CD4-positive, alpha-beta T cell (primary cell): Measurements from ENCODE around the gene KATNIP. TPM values are rescaled to one million over a fixed set of nuclear protein-coding genes. Genes with fewer than 3 reads are reported as not detected.

Source experiments
- ATAC-seq: fragments of 200-7000 bp; cut with Tn5 transposase; one replicate; pipeline ENCODE4 v1.10.0; 2022; ENCODE audit warnings: mild to moderate bottlenecking; ENCODE audit not compliant: poor library complexity
- CTCF ChIA-PET: fragments of 350-600 bp; sonication (Branson Sonifier 250); formaldehyde crosslinking; loops from one replicate; lab custom pipeline; 2021; ENCODE audit warnings: antibody characterized with exemption, inconsistent platforms; lab: Charles Lee
- POLR2A ChIA-PET: fragments of 350-600 bp; sonication (Branson Sonifier 250); formaldehyde crosslinking; loops from one replicate; lab custom pipeline; 2021; ENCODE audit warnings: antibody characterized with exemption, inconsistent platforms; lab: Charles Lee
- DNase-seq, 14 experiments: peaks; one replicate each; pipeline ENCODE4 v3.0.0-alpha.2; 2013 to 2020; ENCODE audit warnings: mixed read lengths in 2 of 14
- H3K27ac ChIP-seq, 2 donors: one replicate each; pipeline versions ENCODE4 v1.5.1 to v1.7.0; 2013; ENCODE audit warnings: low read length in 2 of 2, low read depth in 1 of 2, mild to moderate bottlenecking in 1 of 2
- H3K27me3 ChIP-seq, 2 experiments: 1 replicate in 1 of 2; 2 replicates in 1 of 2; pipeline versions ENCODE4 v1.6.1 to v1.7.0; 2013; ENCODE audit warnings: low read length in 2 of 2, control low read depth in 1 of 2, mild to moderate bottlenecking in 1 of 2, moderate library complexity in 1 of 2; ENCODE audit not compliant: insufficient read depth in 2 of 2, control insufficient read depth in 1 of 2
- H3K36me3 ChIP-seq: one replicate; pipeline ENCODE4 v1.6.1; 2013; ENCODE audit warnings: low read length, control low read depth; ENCODE audit not compliant: insufficient read depth
- H3K4me1 ChIP-seq: one replicate; pipeline ENCODE4 v1.6.1; 2013; ENCODE audit warnings: low read length, control low read depth; ENCODE audit not compliant: insufficient read depth
- H3K4me3 ChIP-seq: one replicate; pipeline ENCODE4 v1.5.1; 2013; ENCODE audit warnings: mild to moderate bottlenecking, low read length, moderate library complexity
- H3K9me3 ChIP-seq, 2 experiments: 1 replicate in 1 of 2; 2 replicates in 1 of 2; pipeline versions ENCODE4 v1.6.1 to v1.7.0; 2013; ENCODE audit warnings: low read length in 2 of 2, mild to moderate bottlenecking in 2 of 2, control low read depth in 1 of 2, moderate library complexity in 1 of 2; ENCODE audit not compliant: control insufficient read depth in 1 of 2, insufficient read depth in 1 of 2
- H3K27ac Mint-ChIP-seq: one replicate; pipeline ENCODE4 v1.8.0; 2020; ENCODE audit warnings: mixed read lengths
- H3K27me3 Mint-ChIP-seq: one replicate; pipeline ENCODE4 v1.8.0; 2021; ENCODE audit warnings: mixed read lengths
- H3K36me3 Mint-ChIP-seq: one replicate; pipeline ENCODE4 v1.8.0; 2021; ENCODE audit warnings: low read depth, mixed read lengths
- H3K4me1 Mint-ChIP-seq: one replicate; pipeline ENCODE4 v1.8.0; 2021; ENCODE audit warnings: low read depth, mixed read lengths
- H3K4me3 Mint-ChIP-seq: one replicate; pipeline ENCODE4 v1.8.0; 2020; ENCODE audit warnings: mild to moderate bottlenecking, mixed read lengths
- H3K9me3 Mint-ChIP-seq: one replicate; pipeline ENCODE4 v1.8.0; 2020; ENCODE audit warnings: mixed read lengths
- intact Hi-C, 2 experiments: fragments of 100-400 bp; cut with DNase I in 1 of 2; cut with micrococcal nuclease in 1 of 2; formaldehyde crosslinking; loops; one replicate each; pipeline versions ENCODE4 v1.15.1 to v1.9.0; 2023 to 2025; cut with DNase I, micrococcal nuclease
- total RNA-seq, 174 experiments: library from RNA in 2 of 174; stranded (reverse) in 2 of 174; gene quantifications; one replicate each; pipeline ENCODE4 v1.2.3 and lab custom pipeline; 2021 to 2026
- TF ChIP-seq, protein P1 (sequence below): fragments of 200-600 bp; IDR thresholded peaks from one replicate; pipeline ENCODE4 v1.8.0; 2022; ENCODE audit warnings: antibody characterized with exemption, mild to moderate bottlenecking

The KATNIP gene
- total RNA-seq, 2 experiments from 2014 or later = 18.5 to 20.9 TPM

DNA sequence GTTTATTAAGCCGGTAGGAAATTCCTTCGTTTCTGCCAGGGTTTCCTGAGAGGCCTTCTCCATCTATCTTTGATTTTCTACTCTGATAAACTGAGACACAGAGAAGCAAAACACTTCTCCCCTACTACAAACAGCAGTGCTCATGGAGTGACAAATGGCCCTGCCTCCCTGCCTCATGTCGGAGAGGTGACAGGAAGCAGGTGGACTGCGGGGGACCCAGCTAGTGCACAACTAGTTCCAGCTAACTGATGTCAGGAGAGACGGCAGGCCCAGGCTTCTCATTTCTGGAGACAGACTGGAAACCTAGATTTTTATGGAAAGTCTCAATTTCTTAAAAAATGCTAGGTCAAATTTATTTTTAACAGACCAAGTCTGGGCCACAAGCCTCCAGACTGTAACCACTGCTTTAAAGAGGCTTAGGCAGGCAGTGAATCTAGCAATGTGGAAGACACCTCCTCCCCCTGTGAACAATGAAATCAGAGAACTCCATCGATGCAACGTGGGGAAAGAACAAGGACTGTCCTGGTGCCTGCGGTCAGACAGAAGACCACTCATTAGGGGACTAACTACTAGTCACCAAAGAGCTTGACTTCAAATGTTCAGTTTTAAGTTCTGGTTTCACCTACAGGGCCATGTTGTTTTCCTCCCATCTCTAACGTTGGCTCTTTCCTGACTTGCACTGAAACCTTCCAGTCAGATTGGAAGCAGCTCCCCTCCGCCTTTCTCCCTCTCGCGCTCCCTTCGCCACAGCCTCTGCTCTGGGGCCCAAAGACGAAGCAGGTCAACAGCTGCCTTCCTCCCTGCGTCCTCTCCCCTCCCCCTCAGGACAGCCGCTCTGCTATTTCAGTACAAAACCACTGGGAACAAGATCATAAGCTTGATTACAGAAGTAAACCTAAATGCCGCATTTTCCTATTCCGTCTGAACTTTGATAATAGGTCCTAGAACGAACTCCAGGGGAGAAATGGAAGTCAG lies 17.8 kb upstream of the KATNIP start:
- Histone ChIP-seq H3K27me3 (no peaks in the 10 kb centered on the region), H3K4me1 (no peaks in the 10 kb centered on the region), H3K36me3 (peaks cover 86% of the 10 kb centered on the region), H3K9me3 (no peaks in the 10 kb centered on the region), H3K27ac (no peak overlapping the region), H3K4me3 (no peak overlapping the region)
- POLR2A ChIA-PET = no interaction called here
- ATAC-seq = no peak
- CTCF ChIA-PET = no interaction called here
- Mint-ChIP-seq H3K36me3 (peaks cover 94% of the 10 kb centered on the region), H3K9me3 (no peaks in the 10 kb centered on the region), H3K27ac (no peak overlapping the region), H3K27me3 (no peaks in the 10 kb centered on the region), H3K4me1 (peaks cover 4% of the 10 kb centered on the region), H3K4me3 (no peak overlapping the region)
- TF ChIP-seq, protein P1, sequence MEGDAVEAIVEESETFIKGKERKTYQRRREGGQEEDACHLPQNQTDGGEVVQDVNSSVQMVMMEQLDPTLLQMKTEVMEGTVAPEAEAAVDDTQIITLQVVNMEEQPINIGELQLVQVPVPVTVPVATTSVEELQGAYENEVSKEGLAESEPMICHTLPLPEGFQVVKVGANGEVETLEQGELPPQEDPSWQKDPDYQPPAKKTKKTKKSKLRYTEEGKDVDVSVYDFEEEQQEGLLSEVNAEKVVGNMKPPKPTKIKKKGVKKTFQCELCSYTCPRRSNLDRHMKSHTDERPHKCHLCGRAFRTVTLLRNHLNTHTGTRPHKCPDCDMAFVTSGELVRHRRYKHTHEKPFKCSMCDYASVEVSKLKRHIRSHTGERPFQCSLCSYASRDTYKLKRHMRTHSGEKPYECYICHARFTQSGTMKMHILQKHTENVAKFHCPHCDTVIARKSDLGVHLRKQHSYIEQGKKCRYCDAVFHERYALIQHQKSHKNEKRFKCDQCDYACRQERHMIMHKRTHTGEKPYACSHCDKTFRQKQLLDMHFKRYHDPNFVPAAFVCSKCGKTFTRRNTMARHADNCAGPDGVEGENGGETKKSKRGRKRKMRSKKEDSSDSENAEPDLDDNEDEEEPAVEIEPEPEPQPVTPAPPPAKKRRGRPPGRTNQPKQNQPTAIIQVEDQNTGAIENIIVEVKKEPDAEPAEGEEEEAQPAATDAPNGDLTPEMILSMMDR = no peak
- DNase-seq = no peak
- intact Hi-C loops = no loop called here

DNA sequence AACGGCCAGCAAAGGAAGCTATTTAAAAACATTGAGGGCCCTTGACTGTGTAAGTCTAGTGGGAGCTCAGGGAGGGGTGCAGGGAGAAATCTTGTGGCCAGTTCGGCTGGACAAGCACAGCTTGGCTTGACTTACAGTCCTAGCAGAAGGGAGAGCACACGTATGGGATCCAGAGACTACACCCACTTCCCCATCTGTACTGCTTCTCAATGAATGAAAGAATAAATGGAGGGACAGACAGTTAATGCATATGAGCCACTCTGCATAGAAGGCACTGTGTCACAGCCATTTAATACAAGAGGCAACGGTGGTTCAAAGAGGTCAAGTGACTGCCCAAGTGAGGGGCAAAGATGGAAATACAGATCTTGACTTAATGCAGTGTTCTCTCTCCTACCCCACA lies 15.7 kb upstream of the KATNIP start:
- no peak overlapping the region for H3K4me3 ChIP-seq
- Mint-ChIP-seq H3K9me3 (no peaks in the 10 kb centered on the region), H3K4me1 (peaks cover 5% of the 10 kb centered on the region), H3K4me3 (no peak overlapping the region), H3K27ac (no peak overlapping the region), H3K27me3 (no peaks in the 10 kb centered on the region), H3K36me3 (peaks cover 94% of the 10 kb centered on the region)
- TF ChIP-seq, protein P1 = no peak
- no peak overlapping the region for H3K27ac ChIP-seq
- H3K4me1 ChIP-seq = no peaks in the 10 kb centered on the region
- no peaks in the 10 kb centered on the region for H3K9me3 ChIP-seq
- ChIA-PET CTCF (no interaction called here), POLR2A (no interaction called here)
- intact Hi-C loops = no loop called here
- ATAC-seq (no peak), DNase-seq (no peak)
- H3K36me3 ChIP-seq = peaks cover 80% of the 10 kb centered on the region
- H3K27me3 ChIP-seq = no peaks in the 10 kb centered on the region

DNA sequence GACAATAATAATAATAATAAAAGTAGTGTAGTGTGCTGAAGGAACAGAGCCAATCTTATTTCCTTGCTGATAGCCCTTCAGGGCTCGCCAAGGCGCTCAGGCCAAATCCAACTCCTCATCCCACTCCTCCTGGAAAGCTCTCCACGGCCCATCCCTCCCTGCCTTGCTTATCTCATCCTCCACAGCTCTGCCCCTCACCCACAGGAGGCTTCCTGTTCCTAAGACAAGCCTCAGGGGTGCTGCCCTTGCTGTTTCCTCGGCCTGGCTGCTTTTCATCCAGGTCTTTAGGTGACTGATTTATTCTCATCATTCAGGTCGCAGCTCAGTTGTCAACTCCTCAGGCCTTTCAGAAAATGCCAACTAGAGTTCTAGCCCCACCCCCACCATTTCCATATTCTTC lies 11.4 kb upstream of the KATNIP start:
- H3K27ac ChIP-seq = no peak overlapping the region
- no peaks in the 10 kb centered on the region for H3K4me1 ChIP-seq
- DNase-seq (no peak), ATAC-seq (no peak)
- H3K36me3 Mint-ChIP-seq = peaks cover 92% of the 10 kb centered on the region
- TF ChIP-seq, protein P1 = no peak
- ChIA-PET POLR2A (no interaction called here), CTCF (no interaction called here)
- H3K27me3 Mint-ChIP-seq = no peaks in the 10 kb centered on the region
- no peaks in the 10 kb centered on the region for H3K9me3 Mint-ChIP-seq
- H3K4me3 Mint-ChIP-seq = no peak overlapping the region
- no peak overlapping the region for H3K27ac Mint-ChIP-seq
- H3K27me3 ChIP-seq = no peaks in the 10 kb centered on the region
- intact Hi-C loops = no loop called here
- H3K9me3 ChIP-seq = no peaks in the 10 kb centered on the region
- H3K4me1 Mint-ChIP-seq = peaks cover 11% of the 10 kb centered on the region
- H3K36me3 ChIP-seq = peaks cover 78% of the 10 kb centered on the region
- H3K4me3 ChIP-seq = no peak overlapping the region
